Panc1 (cell line): ENCODE measurements around the gene FYCO1.

ENCODE experiments used
- POLR2AphosphoS5 ChIP-seq: IDR thresholded peaks from 2 replicates; pipeline ENCODE4 v1.6.1; 2012; ENCODE audit warnings: mild to moderate bottlenecking, low read depth, low read length, moderate library complexity
- SIN3A ChIP-seq: IDR thresholded peaks from 2 replicates; pipeline ENCODE4 v1.6.1; 2012; ENCODE audit warnings: low read depth, mild to moderate bottlenecking, low read length, moderate library complexity, borderline replicate concordance; ENCODE audit not compliant: insufficient read depth
- TF ChIP-seq, protein P1 (sequence below): fragments of 450-650 bp; IDR thresholded peaks from 2 replicates; pipeline ENCODE4 v1.5.1; 2017; ENCODE audit warnings: mild to moderate bottlenecking
- TF ChIP-seq, protein P2 (sequence below), 2 experiments: IDR thresholded peaks; 2 replicates each; pipeline ENCODE4 v1.6.1; 2011 to 2012; ENCODE audit warnings: low read depth in 2 of 2, control low read depth in 1 of 2, low read length in 1 of 2, mild to moderate bottlenecking in 1 of 2, moderate library complexity in 1 of 2; ENCODE audit not compliant: insufficient read depth in 1 of 2

- TF ChIP-seq, protein P1, sequence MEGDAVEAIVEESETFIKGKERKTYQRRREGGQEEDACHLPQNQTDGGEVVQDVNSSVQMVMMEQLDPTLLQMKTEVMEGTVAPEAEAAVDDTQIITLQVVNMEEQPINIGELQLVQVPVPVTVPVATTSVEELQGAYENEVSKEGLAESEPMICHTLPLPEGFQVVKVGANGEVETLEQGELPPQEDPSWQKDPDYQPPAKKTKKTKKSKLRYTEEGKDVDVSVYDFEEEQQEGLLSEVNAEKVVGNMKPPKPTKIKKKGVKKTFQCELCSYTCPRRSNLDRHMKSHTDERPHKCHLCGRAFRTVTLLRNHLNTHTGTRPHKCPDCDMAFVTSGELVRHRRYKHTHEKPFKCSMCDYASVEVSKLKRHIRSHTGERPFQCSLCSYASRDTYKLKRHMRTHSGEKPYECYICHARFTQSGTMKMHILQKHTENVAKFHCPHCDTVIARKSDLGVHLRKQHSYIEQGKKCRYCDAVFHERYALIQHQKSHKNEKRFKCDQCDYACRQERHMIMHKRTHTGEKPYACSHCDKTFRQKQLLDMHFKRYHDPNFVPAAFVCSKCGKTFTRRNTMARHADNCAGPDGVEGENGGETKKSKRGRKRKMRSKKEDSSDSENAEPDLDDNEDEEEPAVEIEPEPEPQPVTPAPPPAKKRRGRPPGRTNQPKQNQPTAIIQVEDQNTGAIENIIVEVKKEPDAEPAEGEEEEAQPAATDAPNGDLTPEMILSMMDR: no peak
- TF ChIP-seq POLR2AphosphoS5 (no peak), SIN3A (no peak)
- TF ChIP-seq, protein P2, sequence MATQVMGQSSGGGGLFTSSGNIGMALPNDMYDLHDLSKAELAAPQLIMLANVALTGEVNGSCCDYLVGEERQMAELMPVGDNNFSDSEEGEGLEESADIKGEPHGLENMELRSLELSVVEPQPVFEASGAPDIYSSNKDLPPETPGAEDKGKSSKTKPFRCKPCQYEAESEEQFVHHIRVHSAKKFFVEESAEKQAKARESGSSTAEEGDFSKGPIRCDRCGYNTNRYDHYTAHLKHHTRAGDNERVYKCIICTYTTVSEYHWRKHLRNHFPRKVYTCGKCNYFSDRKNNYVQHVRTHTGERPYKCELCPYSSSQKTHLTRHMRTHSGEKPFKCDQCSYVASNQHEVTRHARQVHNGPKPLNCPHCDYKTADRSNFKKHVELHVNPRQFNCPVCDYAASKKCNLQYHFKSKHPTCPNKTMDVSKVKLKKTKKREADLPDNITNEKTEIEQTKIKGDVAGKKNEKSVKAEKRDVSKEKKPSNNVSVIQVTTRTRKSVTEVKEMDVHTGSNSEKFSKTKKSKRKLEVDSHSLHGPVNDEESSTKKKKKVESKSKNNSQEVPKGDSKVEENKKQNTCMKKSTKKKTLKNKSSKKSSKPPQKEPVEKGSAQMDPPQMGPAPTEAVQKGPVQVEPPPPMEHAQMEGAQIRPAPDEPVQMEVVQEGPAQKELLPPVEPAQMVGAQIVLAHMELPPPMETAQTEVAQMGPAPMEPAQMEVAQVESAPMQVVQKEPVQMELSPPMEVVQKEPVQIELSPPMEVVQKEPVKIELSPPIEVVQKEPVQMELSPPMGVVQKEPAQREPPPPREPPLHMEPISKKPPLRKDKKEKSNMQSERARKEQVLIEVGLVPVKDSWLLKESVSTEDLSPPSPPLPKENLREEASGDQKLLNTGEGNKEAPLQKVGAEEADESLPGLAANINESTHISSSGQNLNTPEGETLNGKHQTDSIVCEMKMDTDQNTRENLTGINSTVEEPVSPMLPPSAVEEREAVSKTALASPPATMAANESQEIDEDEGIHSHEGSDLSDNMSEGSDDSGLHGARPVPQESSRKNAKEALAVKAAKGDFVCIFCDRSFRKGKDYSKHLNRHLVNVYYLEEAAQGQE (IDR thresholded peaks at IDR 0.05; ENCODE audit: insufficient read depth in 1 of 2, low read depth in 2 of 2, low read length in 1 of 2): no peak
Observed at GRCh38 chr3:46007280-46007679, 11.7 kb upstream of the FYCO1 start.
